OCI-LY7 (cell line): ENCODE results near the gene PRRX2.

ENCODE experiments used
- CTCF ChIP-seq: fragments of 200-600 bp; sonication (generic); conservative IDR thresholded peaks from 2 replicates; pipeline ENCODE4 v1.5.1; 2014; ENCODE audit warnings: mild to moderate bottlenecking, antibody characterized with exemption, low read length, moderate library complexity, mixed read lengths
- EZH2phosphoT487 ChIP-seq: fragments of 200-600 bp; sonication (generic); IDR thresholded peaks from 2 replicates; pipeline ENCODE4 v1.6.1; 2018; ENCODE audit warnings: low read depth, borderline replicate concordance, mild to moderate bottlenecking, mixed run types, antibody characterized with exemption, low read length, moderate library complexity, mixed read lengths

GRCh38 chr9:129666575-129666974 is 1.1 kb downstream of the PRRX2 start:
- TF ChIP-seq EZH2phosphoT487 (no peak), CTCF (no peak)
